ENCODE results near the gene SPTY2D1. TPM values are rescaled to one million over a fixed set of nuclear protein-coding genes. Genes with fewer than 3 reads are reported as not detected.
A peak's percentile ranks its signal among the peaks of the same experiment; 100 is the strongest.
"Not testable (repeated sequence)": the region's sequence is repeated elsewhere in the genome, so short reads cannot be mapped to it uniquely, and the experiment has no call there.

Gene SPTY2D1
- polyA plus RNA-seq, 1 donor = 12.9 TPM

DNA sequence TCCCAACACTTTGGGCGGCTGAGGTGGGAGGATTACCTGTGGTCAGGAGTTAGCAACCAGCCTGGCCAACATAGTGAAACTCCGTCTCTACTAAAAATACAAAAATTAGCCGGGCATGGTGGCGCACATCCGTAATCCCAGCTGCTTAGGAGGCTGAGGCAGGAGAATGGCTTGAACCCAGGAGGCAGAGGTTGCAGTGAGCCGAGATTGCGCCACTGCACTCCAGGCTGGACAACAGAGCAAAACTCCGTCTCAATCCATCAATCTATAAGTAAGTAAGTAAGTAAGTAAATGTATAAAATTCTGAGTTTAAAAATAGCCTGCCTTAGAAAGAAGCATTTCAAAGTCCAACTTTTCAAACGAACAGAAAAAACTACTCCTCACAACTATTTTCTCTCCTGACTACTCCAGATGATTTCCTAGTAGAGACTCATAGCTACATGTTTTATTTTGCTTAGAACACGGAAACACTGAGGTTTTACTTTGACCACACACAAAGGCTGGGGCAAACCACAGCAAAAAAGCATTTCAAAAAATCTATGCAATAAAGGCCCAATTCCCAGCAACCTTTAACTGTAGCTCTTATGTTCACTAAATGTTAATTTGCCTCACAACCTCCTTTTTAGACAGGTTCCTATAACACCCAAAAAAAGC, 16.3 kb downstream of the SPTY2D1 start:
- DNase-seq = no peak

DNA sequence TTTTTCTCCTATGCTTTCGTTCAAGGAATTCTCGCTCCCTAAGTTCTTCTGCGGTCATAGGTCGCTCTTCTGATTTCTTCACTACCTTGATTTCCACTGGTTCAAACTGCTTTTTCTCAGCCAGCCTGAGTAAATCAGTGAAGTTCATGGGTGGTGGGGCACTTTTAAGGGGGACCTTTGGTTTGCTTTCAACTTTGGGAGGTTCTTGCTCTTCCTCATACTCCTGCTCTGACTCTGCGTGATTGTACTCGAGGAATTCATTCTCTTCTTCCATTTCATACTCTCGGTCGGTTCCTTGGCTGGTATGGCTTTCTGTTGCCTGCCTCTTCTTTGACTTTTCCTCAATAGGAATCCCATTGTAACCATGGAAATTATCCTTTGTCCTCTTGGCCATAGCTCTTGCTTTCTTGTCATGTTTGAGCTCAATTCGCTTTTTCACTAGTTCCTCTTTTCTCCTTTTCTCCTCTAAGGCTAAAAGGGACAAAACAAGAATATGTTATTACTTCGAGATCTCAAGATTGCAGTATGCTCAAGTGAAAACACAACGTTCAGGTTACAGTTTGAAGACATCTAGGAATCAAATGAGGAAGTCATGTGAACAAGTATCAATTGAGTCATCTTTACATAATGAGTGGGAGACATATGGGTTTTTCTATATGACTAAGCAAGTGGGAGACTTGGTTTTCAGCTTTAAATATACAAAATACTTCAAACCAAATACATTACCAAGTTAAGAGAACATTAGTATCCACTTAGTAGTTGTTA, 18.3 kb downstream of the SPTY2D1 start:
- no peak for DNase-seq

GRCh38 chr11:18614667-18615066, 19.5 kb downstream of the SPTY2D1 start:
- DNase-seq = no peak

DNA sequence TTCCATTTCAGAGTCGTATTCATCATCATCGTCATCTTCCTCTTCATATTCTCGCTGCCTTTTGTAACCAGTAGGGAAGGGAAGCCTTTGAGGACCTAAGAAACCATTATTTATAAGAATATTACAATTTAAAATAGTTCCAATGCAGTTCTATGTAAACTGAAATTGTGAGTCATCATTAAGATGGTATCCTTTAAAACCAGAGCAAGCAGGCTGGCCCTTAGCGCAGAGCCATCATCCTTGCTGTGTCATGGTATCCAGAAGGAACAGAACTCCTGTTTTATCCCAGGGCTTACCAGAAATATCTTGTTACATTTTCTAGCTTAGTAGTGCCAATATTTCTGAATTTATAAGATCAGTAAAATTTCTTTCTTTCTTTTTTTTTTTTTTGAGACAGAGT, 21.7 kb downstream of the SPTY2D1 start:
- no peak for DNase-seq

- no peak for DNase-seq
Observed at GRCh38 chr11:18611196-18611595, 22.9 kb downstream of the SPTY2D1 start.

DNA sequence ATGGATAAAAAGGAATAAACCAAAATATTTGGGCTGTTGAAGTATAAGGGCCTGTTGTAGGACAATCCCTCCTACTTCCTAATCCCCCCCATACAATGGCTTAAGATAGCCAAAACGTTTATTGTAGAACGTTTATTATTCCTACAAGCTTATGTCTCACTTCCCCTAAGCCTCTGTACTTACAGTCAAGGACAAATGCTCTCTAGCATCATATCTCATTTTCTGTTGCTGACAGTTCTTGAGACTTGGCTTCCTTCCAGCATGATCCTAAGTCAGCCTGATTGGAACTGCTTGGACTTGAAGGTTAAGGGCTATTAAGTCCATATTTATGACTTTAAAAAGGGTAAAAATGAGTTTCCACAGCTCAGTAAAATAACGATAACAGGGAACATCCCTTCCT, 25.8 kb downstream of the SPTY2D1 start:
- no peak for DNase-seq

DNA sequence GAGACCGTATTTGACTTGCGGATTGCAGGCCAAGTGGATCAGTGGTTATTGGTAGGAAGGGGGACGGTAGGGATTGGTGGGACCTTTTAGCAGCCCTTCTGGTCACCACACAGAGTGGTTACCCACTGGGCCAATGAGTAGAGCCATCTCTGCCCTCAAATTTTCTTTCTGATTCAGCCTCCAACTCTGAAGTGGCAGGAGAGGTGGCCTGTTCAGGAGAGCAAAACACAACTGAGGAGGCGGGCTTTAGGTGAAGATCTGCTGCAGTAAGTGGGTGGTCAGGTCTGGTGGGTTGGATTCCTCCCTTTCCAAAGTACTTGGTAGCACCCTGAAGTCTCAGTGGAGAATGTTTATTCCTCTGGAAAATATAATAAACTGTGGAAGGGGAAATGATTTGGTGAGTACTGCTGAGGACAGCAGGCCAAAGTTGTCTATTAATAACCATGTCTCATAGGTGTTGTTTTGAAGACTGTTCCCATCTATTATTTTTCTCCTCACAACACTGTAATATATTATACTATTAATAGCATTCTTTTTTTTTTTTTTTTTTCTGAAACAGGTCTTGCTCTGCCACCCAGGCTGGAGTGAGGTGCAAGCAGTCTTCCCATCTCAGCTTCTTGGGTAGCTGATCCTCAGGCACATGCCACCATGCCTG, 33.1 kb downstream of the SPTY2D1 start:
- no peak for DNase-seq

GRCh38 chr11:18599739-18600230, 34.4 kb downstream of the SPTY2D1 start, which contains the start of gene MISFA:
Gene MISFA, plus strand, starts transcription at chr11:18599789. Its CDS starts 140 bp downstream, at chr11:18599929.
- DNase-seq = no peak

DNA sequence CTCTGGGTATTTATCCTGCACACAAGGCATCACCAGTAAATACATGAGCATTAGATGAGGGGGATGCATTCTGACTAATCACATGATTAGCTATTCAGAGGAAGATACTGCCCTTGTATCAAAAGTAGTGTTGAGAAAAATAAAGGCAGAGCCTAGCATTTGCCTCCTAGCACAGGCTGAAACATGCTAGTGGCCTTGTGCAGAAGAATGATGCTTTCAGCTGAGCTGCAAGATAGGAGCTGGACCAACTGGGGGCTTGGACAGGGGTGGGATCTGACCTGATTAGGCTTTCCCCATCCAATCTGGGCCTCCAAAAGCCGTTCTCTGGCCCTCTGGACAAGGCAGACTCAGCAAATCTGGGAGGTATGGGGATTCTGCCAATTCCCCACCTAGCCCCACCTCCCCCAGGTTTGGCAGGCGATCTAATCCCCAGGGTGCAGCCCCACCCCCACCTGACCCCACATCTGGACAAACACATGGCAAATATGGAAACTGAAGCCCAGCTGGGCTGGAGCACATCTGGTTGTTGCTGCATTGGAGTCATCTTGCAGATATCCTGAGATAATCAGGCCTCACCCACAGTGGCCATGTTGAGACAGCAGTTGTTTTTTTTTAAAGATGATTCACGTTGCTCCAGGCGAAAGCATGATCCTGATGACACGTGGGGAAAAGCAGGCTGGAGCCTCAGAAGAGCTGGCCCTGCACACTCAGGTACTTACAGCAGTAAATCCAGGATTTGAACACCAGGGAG, 39.0 kb downstream of the SPTY2D1 start:
- no peak for DNase-seq

DNA sequence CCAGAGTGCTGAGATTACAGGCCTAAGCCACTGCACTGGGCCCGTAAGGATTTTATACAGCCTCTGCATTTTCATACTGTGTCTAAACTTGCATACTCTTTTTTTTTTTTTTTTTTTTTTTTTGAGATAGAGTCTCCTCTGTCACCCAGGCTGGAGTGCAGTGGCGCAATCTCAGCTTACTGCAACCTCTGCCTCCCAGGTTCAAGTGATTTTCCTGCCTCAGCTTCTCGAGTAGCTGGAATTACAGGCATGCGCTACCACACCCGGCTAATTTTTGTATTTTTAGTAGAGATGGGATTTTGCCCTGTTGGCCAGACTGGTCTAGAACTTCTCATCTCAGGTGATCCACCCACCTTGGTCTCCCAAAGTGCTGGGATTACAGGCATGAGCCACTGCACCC, 40.1 kb downstream of the SPTY2D1 start:
- DNase-seq = not testable (repeated sequence)

DNA sequence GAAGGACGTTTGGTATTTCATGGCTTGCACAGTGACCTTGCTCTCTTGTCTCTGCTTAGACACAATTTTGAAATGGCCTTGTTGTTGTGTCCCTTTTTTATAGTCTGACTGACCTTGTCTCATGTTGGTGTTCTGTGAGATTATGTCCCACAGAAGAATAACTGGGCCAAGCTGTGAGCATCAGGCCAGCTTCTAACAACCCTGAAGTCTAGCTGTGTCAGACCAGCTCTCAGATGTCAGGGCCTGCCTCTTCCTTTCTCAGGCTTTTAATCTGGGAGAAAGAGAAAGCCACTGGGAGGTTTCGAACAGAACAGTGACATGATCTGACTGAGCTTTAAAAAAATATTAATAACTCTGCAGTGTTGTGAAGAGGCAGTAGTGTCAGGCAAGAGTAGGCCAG, 43.6 kb downstream of the SPTY2D1 start:
- no peak for DNase-seq

DNA sequence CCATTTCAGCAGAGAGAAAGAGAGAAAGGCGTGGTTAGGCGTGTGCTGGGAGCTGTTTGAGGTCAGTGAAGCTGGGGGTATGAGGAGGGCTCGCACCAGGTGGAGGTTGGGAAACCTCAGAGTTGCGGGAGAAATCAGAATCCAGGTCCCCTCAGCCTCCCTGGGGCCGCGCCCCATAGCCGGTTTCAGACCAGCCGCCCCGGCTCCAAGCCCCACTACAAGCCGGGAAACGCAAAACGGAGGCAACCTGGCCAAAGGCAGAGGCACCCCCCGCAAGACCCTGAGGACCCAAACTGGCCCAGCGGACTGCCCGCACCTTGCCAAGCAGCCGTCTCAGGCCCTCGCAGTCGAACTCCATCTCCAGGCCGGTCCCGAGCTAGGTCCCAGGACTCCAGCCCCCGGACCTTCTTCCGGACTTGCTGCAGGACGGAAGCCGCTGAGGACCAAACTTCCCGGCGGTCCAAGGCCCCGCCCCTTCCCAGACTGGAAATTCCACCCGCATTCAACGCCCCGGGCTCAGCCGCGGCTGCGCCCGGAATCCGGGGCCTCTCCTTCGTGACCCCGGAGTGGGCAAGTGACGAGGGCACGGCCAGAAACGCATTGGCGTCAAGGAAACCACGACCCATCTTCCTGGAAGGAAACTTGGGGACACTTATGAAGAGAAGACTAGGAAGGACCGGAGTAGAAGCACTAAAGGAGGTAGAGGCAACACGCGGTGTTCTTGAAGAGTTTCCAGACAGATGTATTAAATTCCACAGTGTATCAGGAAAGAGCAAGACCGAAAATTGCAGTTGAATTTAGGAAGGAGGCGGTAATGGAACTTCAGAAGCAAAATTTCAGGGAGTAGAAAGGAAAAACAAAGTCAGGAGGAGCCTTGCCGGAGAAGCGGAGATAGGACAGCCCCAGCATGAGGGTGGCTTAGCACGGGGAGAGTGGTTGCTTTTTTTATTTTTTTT, 45.6 kb downstream of the SPTY2D1 start, which contains the start of gene UEVLD:
Gene UEVLD, minus strand, starts transcription at position 438 of the 956 bp plus-strand sequence. Its CDS starts 80 bp downstream, at position 358.
- DNase-seq = peak; percentile 92

DNA sequence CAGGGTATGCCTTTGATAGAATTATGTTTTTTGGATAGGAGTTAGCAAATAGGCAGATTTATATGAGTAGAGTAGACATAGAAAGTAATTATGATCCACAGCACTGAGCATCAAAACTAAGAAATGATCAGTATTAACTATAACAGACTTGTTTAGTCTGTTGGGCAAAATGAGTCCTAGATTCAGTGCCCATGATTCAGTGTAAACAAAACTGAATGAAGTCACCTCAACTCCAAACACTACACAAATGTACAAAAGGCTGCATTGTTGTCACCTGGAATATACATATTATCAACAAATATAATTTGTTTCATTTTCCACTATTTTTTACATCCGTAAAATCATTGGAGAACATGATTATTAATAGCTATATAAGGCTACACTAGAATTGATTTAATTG, 52.3 kb downstream of the SPTY2D1 start:
- DNase-seq = no peak

GRCh38 chr11:18580113-18580766, 53.9 kb downstream of the SPTY2D1 start:
- DNase-seq = no peak

DNA sequence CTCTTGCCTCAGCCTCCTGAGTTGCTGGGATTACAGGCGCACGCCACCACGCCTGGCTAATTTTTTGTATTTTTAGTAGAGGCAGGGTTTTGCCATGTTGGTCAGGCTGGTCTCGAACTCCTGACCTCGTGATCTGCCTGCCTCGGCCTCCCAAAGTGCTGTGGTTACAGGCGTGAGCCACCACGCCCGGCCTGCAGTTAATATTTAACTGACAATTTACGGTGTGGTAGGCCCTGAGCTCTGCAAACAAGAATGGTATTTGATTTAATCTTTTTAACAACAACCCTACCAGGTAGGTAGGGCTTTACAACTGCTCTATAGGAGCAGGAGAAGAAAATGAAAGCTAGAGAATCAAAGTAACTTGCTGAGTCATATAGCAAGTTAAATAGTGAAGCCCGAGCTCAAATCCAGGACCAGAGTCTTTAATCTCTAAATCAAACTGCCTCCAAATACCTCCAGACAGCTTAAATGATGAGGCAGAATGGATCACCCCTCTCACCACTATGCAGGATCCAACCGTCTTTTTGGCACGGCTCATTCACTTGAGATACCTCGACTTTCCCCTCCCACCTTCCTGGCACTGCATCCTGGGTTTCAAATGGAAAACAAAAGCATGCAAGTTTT, 55.1 kb downstream of the SPTY2D1 start:
- no peak for DNase-seq

- DNase-seq = no peak
Observed at GRCh38 chr11:18575361-18575760, 58.8 kb downstream of the SPTY2D1 start.

GRCh38 chr11:18567081-18567480, 67.1 kb downstream of the SPTY2D1 start:
- no peak for DNase-seq

DNA sequence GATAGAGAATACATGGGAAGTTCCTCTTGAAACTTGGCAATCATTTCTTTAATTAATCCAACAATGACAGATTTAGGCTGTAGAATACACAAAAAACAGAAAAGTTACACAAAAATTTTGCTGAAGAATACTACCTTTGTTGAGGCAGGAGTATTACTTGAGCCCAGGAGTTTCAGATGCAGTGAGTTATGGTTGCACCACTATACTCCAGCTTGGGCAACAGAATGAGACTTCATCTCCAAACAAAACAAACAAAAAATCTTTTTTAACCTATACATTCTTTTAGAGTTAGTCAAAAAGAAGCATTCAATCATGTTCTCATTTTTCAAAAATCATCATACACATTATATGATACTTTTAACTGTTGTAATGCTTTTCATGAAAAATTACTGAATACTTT, 67.7 kb downstream of the SPTY2D1 start:
- no peak for DNase-seq

GRCh38 chr11:18564149-18564548, 70.0 kb downstream of the SPTY2D1 start:
- no peak for DNase-seq

GRCh38 chr11:18563090-18563730, 70.9 kb downstream of the SPTY2D1 start:
- DNase-seq = no peak

All from hindlimb muscle (tissue), 1 donor.